Testis (tissue), 3 donors: ENCODE results near the gene KCTD1. TPM values are rescaled to one million over a fixed set of nuclear protein-coding genes. Genes with fewer than 3 reads are reported as not detected.

Experiments used
- DNase-seq: peaks from one replicate; pipeline ENCODE4 v3.0.0-alpha.2; 2019
- H3K27ac ChIP-seq, 2 donors: fragments of 200-600 bp; sonication (generic); one replicate each; pipeline ENCODE4 v1.5.1; 2019
- H3K27me3 ChIP-seq: fragments of 200-600 bp; sonication (generic); one replicate; pipeline ENCODE4 v1.5.1; 2019
- H3K36me3 ChIP-seq: fragments of 200-600 bp; sonication (generic); one replicate; pipeline ENCODE4 v1.5.1; 2017; ENCODE audit warnings: low read depth; ENCODE audit errors: missing control alignments
- H3K4me1 ChIP-seq: fragments of 200-600 bp; sonication (generic); one replicate; pipeline ENCODE4 v1.5.1; 2019
- H3K4me3 ChIP-seq, 2 donors: fragments of 200-600 bp; sonication (generic); one replicate each; pipeline ENCODE4 v1.5.1; 2017 to 2019
- H3K9me3 ChIP-seq: fragments of 200-600 bp; sonication (generic); one replicate; pipeline ENCODE4 v1.5.1; 2017
- POLR2A ChIP-seq: fragments of 450-650 bp; IDR thresholded peaks from one replicate; pipeline ENCODE4 v1.6.1; 2017; ENCODE audit warnings: antibody characterized with exemption, mild to moderate bottlenecking, moderate library complexity
- WGBS, 2 donors: methylation state at CpG; one replicate each; pipeline ENCODE4 v1.1.5; 2018; 5-methylcytosine and 5-hydroxymethylcytosine counted together
- intact Hi-C: fragments of 100-400 bp; cut with DNase I; formaldehyde crosslinking; loops from one replicate; pipeline ENCODE4 v1.15.1; 2023; ENCODE audit warnings: low total_unique reads
- polyA plus RNA-seq: library from polyadenylated mRNA; stranded (reverse); fragments of 350-450 nt; fragmentation: Illumina TruSeq; extraction: RNeasy Lipid Tissue Mini Kit (QIAGEN cat#74804); gene quantifications from one replicate; pipeline ENCODE4 v1.2.3, GENCODE V29; 2014; ENCODE audit warnings: low read depth, low replicate concordance; ENCODE audit not compliant: insufficient read depth
- total RNA-seq, 2 donors: library from RNA; depleted of rRNA; stranded (reverse); fragments of >200 nt; gene quantifications; one replicate each; pipeline ENCODE4 v1.2.3, GENCODE V29; 2016
- TF ChIP-seq, protein P1 (sequence below), 3 experiments: fragments of 450-650 bp in 2 of 3; fragments of 200-600 bp in 1 of 3; sonication (generic) in 1 of 3; IDR thresholded peaks; one replicate each; pipeline ENCODE4 v1.5.1; 2016 to 2019; ENCODE audit warnings: antibody characterized with exemption in 3 of 3, mild to moderate bottlenecking in 2 of 3, moderate library complexity in 1 of 3

KCTD1 gene
- total and polyA plus RNA-seq, 3 donors from 2014 or later: 13.1 to 19.9 (median 19.6) TPM

DNA sequence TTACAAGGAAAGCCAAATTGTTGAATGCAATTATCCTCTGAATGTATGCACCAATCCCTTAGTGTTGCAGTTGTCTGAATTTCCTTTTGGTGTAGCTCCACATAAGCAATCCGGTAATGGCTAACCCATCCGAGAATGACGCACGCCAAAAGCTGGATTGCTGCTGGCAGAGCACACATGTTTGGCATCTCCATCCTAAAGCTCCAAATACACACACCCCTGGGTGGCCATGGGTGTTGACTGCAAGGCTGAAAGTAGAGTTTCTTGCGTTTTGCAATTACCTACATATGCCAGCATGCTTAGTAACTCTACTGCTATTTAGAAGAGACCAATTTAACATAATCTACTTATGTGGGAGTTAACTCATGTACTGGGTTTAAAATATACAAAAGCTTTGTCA, 53.1 kb downstream of the KCTD1 start:
- DNase-seq: no peak
- Histone ChIP-seq H3K4me1 (no peaks in the 10 kb centered on the region), H3K36me3 (no peaks in the 10 kb centered on the region), H3K9me3 (no peaks in the 10 kb centered on the region), H3K27ac (no peak overlapping the region), H3K4me3 (no peak overlapping the region), H3K27me3 (no peaks in the 10 kb centered on the region)
- TF ChIP-seq, protein P1, sequence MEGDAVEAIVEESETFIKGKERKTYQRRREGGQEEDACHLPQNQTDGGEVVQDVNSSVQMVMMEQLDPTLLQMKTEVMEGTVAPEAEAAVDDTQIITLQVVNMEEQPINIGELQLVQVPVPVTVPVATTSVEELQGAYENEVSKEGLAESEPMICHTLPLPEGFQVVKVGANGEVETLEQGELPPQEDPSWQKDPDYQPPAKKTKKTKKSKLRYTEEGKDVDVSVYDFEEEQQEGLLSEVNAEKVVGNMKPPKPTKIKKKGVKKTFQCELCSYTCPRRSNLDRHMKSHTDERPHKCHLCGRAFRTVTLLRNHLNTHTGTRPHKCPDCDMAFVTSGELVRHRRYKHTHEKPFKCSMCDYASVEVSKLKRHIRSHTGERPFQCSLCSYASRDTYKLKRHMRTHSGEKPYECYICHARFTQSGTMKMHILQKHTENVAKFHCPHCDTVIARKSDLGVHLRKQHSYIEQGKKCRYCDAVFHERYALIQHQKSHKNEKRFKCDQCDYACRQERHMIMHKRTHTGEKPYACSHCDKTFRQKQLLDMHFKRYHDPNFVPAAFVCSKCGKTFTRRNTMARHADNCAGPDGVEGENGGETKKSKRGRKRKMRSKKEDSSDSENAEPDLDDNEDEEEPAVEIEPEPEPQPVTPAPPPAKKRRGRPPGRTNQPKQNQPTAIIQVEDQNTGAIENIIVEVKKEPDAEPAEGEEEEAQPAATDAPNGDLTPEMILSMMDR (IDR thresholded peaks at IDR 0.05): no peak
- TF ChIP-seq POLR2A: no peak
- intact Hi-C loops: no loop called here
- WGBS, 2 donors: 89 to 96% methylated on average over 5 of the region's 5 CpGs

DNA sequence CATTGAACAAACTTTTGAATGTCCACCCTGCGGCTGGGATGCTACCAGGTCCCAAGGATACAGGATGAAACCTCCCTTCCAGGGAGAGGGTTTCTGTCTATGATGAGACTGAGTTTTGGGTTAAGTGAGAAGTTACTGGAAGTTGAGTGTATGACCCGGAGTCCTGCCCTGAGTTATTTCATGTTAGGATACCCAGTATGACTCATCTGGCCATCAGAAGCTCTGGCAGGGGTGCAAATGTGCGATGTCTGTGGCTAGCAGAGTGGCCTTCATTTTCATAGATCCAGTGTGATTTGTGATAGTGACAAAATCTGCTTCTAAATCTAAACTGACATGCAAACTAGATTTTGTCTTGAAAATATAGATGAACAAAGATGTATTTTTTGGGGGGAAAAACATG, 55.3 kb downstream of the KCTD1 start:
- Histone ChIP-seq H3K27me3 (no peaks in the 10 kb centered on the region), H3K36me3 (no peaks in the 10 kb centered on the region), H3K9me3 (no peaks in the 10 kb centered on the region), H3K4me3 (no peak overlapping the region), H3K27ac (no peak overlapping the region), H3K4me1 (no peaks in the 10 kb centered on the region)
- intact Hi-C loops: no loop called here
- 90 to 97% methylated on average over 3 of the region's 3 CpGs for WGBS, 2 donors
- no peak for DNase-seq
- TF ChIP-seq, protein P1 (IDR thresholded peaks at IDR 0.05): no peak
- TF ChIP-seq POLR2A: no peak

DNA sequence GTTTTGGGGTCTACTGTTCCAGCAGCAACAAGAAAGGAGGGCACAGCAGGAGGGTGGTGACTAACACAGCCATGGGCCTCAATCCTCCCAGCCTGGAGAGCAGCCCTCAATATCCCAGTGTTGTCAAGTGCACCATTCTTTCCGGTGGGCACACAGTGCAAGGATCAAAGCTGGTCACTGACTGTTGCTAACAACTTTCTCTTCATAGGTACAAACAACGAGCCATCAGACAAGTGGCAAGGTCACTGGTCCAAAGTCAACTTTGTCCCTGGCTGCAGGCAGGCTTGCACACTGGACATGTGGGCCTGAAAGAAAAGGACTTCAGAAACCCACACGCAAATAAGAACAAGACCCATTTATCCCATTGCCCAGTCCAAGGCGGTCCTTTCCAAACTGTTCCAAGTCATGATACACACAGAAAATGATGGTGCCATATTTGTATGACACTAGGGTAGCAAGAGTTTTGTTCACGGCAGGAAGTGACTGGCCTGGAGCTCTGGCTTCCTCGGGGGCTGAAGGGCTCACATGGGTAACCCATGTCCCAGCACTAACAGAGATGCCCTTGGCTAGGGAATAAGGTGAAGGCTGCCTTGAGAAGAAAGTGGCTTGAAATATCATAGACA, 57.0 kb downstream of the KCTD1 start:
- Histone ChIP-seq H3K4me1 (no peaks in the 10 kb centered on the region), H3K9me3 (no peaks in the 10 kb centered on the region), H3K27me3 (no peaks in the 10 kb centered on the region), H3K36me3 (no peaks in the 10 kb centered on the region), H3K27ac (no peak overlapping the region), H3K4me3 (no peak overlapping the region)
- TF ChIP-seq POLR2A: no peak
- TF ChIP-seq, protein P1 (IDR thresholded peaks at IDR 0.05): no peak
- DNase-seq: no peak
- intact Hi-C loops: no loop called here
- WGBS, 2 donors: 95 to 97% methylated on average over 6 of the region's 6 CpGs

DNA sequence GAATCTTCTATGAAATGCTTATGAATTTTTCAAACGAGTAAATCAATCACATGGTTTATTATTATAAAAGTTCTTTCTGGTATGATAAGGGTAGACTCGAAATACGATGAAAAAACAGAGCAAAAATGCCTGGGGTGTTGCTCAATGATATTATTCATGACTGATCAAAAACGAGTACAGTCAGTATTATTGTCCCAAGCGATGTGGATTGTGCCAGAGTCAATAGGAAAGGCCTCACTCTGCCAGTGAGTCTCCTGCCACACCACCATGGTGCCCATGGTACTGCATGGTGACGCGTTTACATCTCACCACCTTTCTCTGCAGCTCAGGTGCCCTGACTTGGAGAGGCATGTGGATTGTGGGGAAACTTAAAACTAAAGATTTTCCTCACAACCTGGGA, 58.5 kb downstream of the KCTD1 start:
- WGBS, 2 donors: 89 to 92% methylated on average over 7 of the region's 7 CpGs
- intact Hi-C loops: no loop called here
- TF ChIP-seq, protein P1 (IDR thresholded peaks at IDR 0.05): no peak
- TF ChIP-seq POLR2A: no peak
- H3K4me1 ChIP-seq: no peaks in the 10 kb centered on the region
- DNase-seq: no peak
- H3K4me3 ChIP-seq: no peak overlapping the region
- no peaks in the 10 kb centered on the region for H3K9me3 ChIP-seq
- no peak overlapping the region for H3K27ac ChIP-seq
- no peaks in the 10 kb centered on the region for H3K36me3 ChIP-seq
- no peaks in the 10 kb centered on the region for H3K27me3 ChIP-seq

DNA sequence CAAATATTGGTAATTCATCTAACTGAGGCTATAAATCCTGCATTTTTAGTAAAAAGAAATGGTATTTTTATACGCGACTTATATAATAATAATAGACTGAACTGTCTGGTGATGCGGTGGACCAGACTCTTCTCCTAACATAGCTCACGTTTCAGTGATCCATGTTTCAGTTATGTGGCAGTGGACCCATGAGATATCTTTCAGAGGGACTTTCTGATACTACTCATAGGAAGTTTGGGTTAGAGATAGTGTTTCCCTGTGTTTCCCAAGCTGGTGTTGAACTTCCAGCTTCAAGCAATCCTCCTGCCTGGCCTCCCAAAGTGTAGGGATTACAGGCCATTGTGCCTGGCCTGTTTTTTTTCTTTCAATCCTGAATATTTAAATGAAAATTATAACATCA, 59.2 kb downstream of the KCTD1 start:
- no peaks in the 10 kb centered on the region for H3K27me3 ChIP-seq
- no peaks in the 10 kb centered on the region for H3K4me1 ChIP-seq
- DNase-seq: no peak
- no peak for TF ChIP-seq POLR2A
- TF ChIP-seq, protein P1 (IDR thresholded peaks at IDR 0.05): no peak
- WGBS, 2 donors: 93 to 97% methylated on average over 4 of the region's 4 CpGs
- H3K4me3 ChIP-seq: no peak overlapping the region
- H3K36me3 ChIP-seq: no peaks in the 10 kb centered on the region
- no peak overlapping the region for H3K27ac ChIP-seq
- intact Hi-C loops: no loop called here
- no peaks in the 10 kb centered on the region for H3K9me3 ChIP-seq
